Mesenchymal stem cell (in vitro differentiated cells and primary cell): Measurements from ENCODE around the gene NFE2L3.
"Not testable (repeated sequence)": the region's sequence is repeated elsewhere in the genome, so short reads cannot be mapped to it uniquely, and the experiment has no call there.

ENCODE experiments used
- DNase-seq: peaks from one replicate; pipeline ENCODE4 v3.0.0-alpha.2; 2013
- H2AFZ ChIP-seq: one replicate; pipeline ENCODE4 v1.6.1; 2013; ENCODE audit warnings: low read depth, mild to moderate bottlenecking, control low read depth, inconsistent platforms, low read length, moderate library complexity
- H2AK5ac ChIP-seq: 2 replicates; pipeline ENCODE4 v1.6.1; 2013; ENCODE audit warnings: low read length, moderate library complexity, mild to moderate bottlenecking, inconsistent platforms; ENCODE audit not compliant: severe bottlenecking
- H2BK120ac ChIP-seq: one replicate; pipeline ENCODE4 v1.6.1; 2013; ENCODE audit warnings: low read depth, mild to moderate bottlenecking, inconsistent platforms, low read length, moderate library complexity
- H2BK12ac ChIP-seq, 2 experiments: one replicate each; pipeline ENCODE4 v1.6.1; 2013; ENCODE audit warnings: inconsistent platforms in 2 of 2, low read length in 2 of 2, mild to moderate bottlenecking in 2 of 2, moderate library complexity in 2 of 2, control low read depth in 1 of 2
- H2BK15ac ChIP-seq: one replicate; pipeline ENCODE4 v1.6.1; 2013; ENCODE audit warnings: mild to moderate bottlenecking, low read depth, inconsistent platforms; ENCODE audit not compliant: poor library complexity, severe bottlenecking
- H2BK5ac ChIP-seq: 2 replicates; pipeline ENCODE4 v1.6.1; 2013; ENCODE audit warnings: low read depth, mild to moderate bottlenecking, low read length, control low read depth, inconsistent platforms; ENCODE audit not compliant: poor library complexity, severe bottlenecking
- H3K14ac ChIP-seq, 2 experiments: one replicate each; pipeline ENCODE4 v1.6.1; 2013; ENCODE audit warnings: inconsistent platforms in 2 of 2, low read length in 2 of 2, control low read depth in 1 of 2, mild to moderate bottlenecking in 1 of 2, moderate library complexity in 1 of 2
- H3K18ac ChIP-seq, 2 experiments: one replicate each; pipeline ENCODE4 v1.6.1; 2013; ENCODE audit warnings: inconsistent platforms in 2 of 2, low read length in 2 of 2, control low read depth in 1 of 2, low read depth in 1 of 2, mild to moderate bottlenecking in 1 of 2
- H3K23ac ChIP-seq, 2 experiments: one replicate each; pipeline ENCODE4 v1.6.1; 2013; ENCODE audit warnings: inconsistent platforms in 2 of 2, low read length in 2 of 2, mild to moderate bottlenecking in 2 of 2, moderate library complexity in 2 of 2, control low read depth in 1 of 2
- H3K27ac ChIP-seq: 2 replicates; pipeline ENCODE4 v1.5.1; 2013; ENCODE audit warnings: mild to moderate bottlenecking, moderate library complexity, low read length, control low read depth, inconsistent platforms; ENCODE audit not compliant: poor library complexity, severe bottlenecking
- H3K27me3 ChIP-seq, 2 experiments: 2 replicates each; pipeline versions ENCODE4 v1.6.1 to v1.7.0; 2013; ENCODE audit warnings: low read length in 2 of 2, mild to moderate bottlenecking in 2 of 2, moderate library complexity in 2 of 2, control low read depth in 1 of 2, inconsistent platforms in 1 of 2; ENCODE audit not compliant: control insufficient read depth in 1 of 2, insufficient read depth in 1 of 2
- H3K36me3 ChIP-seq, 2 experiments: 2 replicates each; pipeline versions ENCODE4 v1.6.1 to v1.7.0; 2013; ENCODE audit warnings: low read length in 2 of 2, control low read depth in 1 of 2, inconsistent platforms in 1 of 2, low read depth in 1 of 2, mild to moderate bottlenecking in 1 of 2; ENCODE audit not compliant: insufficient read depth in 2 of 2, control insufficient read depth in 1 of 2
- H3K4ac ChIP-seq, 2 experiments: one replicate each; pipeline ENCODE4 v1.6.1; 2013; ENCODE audit warnings: inconsistent platforms in 2 of 2, low read length in 2 of 2, mild to moderate bottlenecking in 2 of 2, moderate library complexity in 2 of 2, control low read depth in 1 of 2, low read depth in 1 of 2
- H3K4me1 ChIP-seq: 2 replicates; pipeline ENCODE4 v1.6.1; 2013; ENCODE audit warnings: low read depth, low read length, control low read depth; ENCODE audit not compliant: control insufficient read depth, insufficient read depth
- H3K4me2 ChIP-seq: 2 replicates; pipeline ENCODE4 v1.6.1; 2013; ENCODE audit warnings: low read length, mild to moderate bottlenecking, inconsistent platforms; ENCODE audit not compliant: poor library complexity, severe bottlenecking
- H3K4me3 ChIP-seq, 2 experiments: 2 replicates each; pipeline versions ENCODE4 v1.5.1 to v1.7.0; 2013; ENCODE audit warnings: low read length in 2 of 2, mild to moderate bottlenecking in 2 of 2, control low read depth in 1 of 2, low read depth in 1 of 2; ENCODE audit not compliant: insufficient read depth in 1 of 2
- H3K79me1 ChIP-seq: replicated peaks from 2 replicates; pipeline ENCODE4 v1.6.1; 2013; ENCODE audit warnings: mild to moderate bottlenecking, control low read depth, low read length, inconsistent platforms; ENCODE audit not compliant: poor library complexity, severe bottlenecking
- H3K9ac ChIP-seq: 2 replicates; pipeline ENCODE4 v1.7.0; 2013; ENCODE audit warnings: mild to moderate bottlenecking, low read length, moderate library complexity
- H3K9me3 ChIP-seq: 2 replicates; pipeline ENCODE4 v1.7.0; 2013; ENCODE audit warnings: mild to moderate bottlenecking, low read length; ENCODE audit not compliant: control insufficient read depth
- H4K8ac ChIP-seq: one replicate; pipeline ENCODE4 v1.6.1; 2013; ENCODE audit warnings: inconsistent platforms, mild to moderate bottlenecking, low read length, moderate library complexity
- H4K91ac ChIP-seq: one replicate; pipeline ENCODE4 v1.6.1; 2013; ENCODE audit warnings: mild to moderate bottlenecking, low read length, inconsistent platforms
- whole genome bisulfite sequencing: methylation state at CpG from one replicate; pipeline ENCODE4 v1.1.7; 2013; ENCODE audit warnings: mixed read lengths; 5-methylcytosine and 5-hydroxymethylcytosine counted together

Gene NFE2L3

DNA sequence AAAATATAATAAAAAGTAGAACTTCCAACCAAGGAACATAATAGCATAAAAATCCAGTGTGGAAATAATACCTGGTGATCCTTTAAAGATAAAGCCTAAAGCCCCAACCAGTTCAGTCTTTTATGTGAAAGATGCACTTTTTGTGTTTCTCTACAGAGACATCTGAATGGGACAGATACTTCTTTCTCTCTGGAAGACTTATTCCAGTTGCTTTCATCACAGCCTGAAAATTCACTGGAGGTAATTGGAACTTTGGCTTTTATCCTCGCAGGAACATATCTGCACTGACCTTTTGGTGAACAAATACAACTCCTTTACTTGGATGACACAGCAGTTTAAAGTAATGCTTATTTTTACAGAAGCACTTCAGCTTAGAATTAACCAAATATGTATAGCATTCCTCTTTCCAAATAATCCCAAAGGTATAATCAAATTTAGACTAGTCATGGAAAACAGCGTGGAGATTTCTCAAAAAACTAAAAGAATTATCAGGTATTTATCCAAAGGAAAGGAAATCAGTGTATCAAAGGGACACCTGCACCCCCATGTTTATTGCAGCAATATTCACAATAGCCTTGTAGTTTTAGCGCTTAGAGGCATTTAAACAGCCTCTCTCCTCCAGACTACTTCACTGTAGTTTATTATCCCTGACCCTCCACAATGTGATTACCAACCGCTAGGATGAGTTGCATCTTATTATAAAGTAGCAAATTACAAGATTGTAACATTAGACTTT lies 31.7 kb downstream of the NFE2L3 start:
- Histone ChIP-seq H2AK5ac (no peak overlapping the region), H3K79me1 (peaks cover 1% of the 10 kb centered on the region), H3K14ac (no peak overlapping the region), H3K9me3 (no peaks in the 10 kb centered on the region), H2BK15ac (no peak overlapping the region), H3K27me3 (no peaks in the 10 kb centered on the region), H3K9ac (no peak overlapping the region), H2BK120ac (no peak overlapping the region), H4K91ac (no peak overlapping the region), H3K18ac (no peak overlapping the region), H3K4me2 (no peak overlapping the region), H3K4ac (no peak overlapping the region), H3K23ac (no peak overlapping the region), H2BK12ac (no peak overlapping the region), H3K27ac (peak overlapping the region; percentile 50), H3K36me3 (peaks cover 8 to 34% of the 10 kb centered on the region in 2 experiments), H2BK5ac (no peak overlapping the region), H4K8ac (no peak overlapping the region), H3K4me1 (peaks cover 7% of the 10 kb centered on the region), H3K4me3 (no peak overlapping the region), H2AFZ (no peak overlapping the region)
- 91% methylated on average over 2 of the region's 4 CpGs for WGBS
- no peak for DNase-seq

- not testable (repeated sequence) for H3K4me1 ChIP-seq, H2BK15ac ChIP-seq, H3K79me1 ChIP-seq, H3K4me3 ChIP-seq, H2AK5ac ChIP-seq, H3K18ac ChIP-seq, H2BK120ac ChIP-seq, H3K9me3 ChIP-seq, H4K91ac ChIP-seq, H3K27me3 ChIP-seq, H2BK12ac ChIP-seq, H2BK5ac ChIP-seq, H3K9ac ChIP-seq, DNase-seq, H3K14ac ChIP-seq, H3K23ac ChIP-seq, H2AFZ ChIP-seq, H4K8ac ChIP-seq, H3K4me2 ChIP-seq, H3K4ac ChIP-seq
- Histone ChIP-seq H3K36me3 (peaks cover 7 to 41% of the 10 kb centered on the region in 2 experiments), H3K27ac (peak overlapping the region; percentile 39)
- WGBS = 50% methylated on average over 1 of the region's 4 CpGs
These were observed 32.5 kb downstream of the NFE2L3 start for GRCh38 chr7:26184281-26185101.

DNA sequence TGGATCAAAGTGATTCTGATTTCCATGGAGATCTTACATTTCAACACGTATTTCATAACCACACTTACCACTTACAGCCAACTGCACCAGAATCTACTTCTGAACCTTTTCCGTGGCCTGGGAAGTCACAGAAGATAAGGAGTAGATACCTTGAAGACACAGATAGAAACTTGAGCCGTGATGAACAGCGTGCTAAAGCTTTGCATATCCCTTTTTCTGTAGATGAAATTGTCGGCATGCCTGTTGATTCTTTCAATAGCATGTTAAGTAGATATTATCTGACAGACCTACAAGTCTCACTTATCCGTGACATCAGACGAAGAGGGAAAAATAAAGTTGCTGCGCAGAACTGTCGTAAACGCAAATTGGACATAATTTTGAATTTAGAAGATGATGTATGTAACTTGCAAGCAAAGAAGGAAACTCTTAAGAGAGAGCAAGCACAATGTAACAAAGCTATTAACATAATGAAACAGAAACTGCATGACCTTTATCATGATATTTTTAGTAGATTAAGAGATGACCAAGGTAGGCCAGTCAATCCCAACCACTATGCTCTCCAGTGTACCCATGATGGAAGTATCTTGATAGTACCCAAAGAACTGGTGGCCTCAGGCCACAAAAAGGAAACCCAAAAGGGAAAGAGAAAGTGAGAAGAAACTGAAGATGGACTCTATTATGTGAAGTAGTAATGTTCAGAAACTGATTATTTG lies 33.3 kb downstream of the NFE2L3 start:
- Histone ChIP-seq H2BK5ac (no peak overlapping the region), H3K14ac (no peak overlapping the region), H3K4ac (no peak overlapping the region), H3K9me3 (no peaks in the 10 kb centered on the region), H2BK120ac (no peak overlapping the region), H2BK12ac (no peak overlapping the region), H3K79me1 (peaks cover 1% of the 10 kb centered on the region), H2BK15ac (no peak overlapping the region), H3K9ac (no peak overlapping the region), H3K4me3 (no peak overlapping the region), H3K27me3 (no peaks in the 10 kb centered on the region), H3K23ac (no peak overlapping the region), H2AK5ac (no peak overlapping the region), H4K91ac (no peak overlapping the region), H3K36me3 (peaks cover 7 to 49% of the 10 kb centered on the region in 2 experiments), H3K27ac (no peak overlapping the region), H3K4me1 (peaks cover 6% of the 10 kb centered on the region), H3K4me2 (no peak overlapping the region), H4K8ac (no peak overlapping the region), H3K18ac (no peak overlapping the region), H2AFZ (no peak overlapping the region)
- 94% methylated on average over 10 of the region's 10 CpGs for WGBS
- no peak for DNase-seq

DNA sequence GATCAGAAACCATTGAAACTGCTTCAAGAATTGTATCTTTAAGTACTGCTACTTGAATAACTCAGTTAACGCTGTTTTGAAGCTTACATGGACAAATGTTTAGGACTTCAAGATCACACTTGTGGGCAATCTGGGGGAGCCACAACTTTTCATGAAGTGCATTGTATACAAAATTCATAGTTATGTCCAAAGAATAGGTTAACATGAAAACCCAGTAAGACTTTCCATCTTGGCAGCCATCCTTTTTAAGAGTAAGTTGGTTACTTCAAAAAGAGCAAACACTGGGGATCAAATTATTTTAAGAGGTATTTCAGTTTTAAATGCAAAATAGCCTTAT lies 33.8 kb downstream of the NFE2L3 start:
- Histone ChIP-seq H2BK5ac (no peak overlapping the region), H2AFZ (no peak overlapping the region), H3K36me3 (peaks cover 7 to 55% of the 10 kb centered on the region in 2 experiments), H3K4ac (no peak overlapping the region), H3K4me2 (no peak overlapping the region), H2BK12ac (no peak overlapping the region), H3K9me3 (no peaks in the 10 kb centered on the region), H2BK120ac (no peak overlapping the region), H2BK15ac (no peak overlapping the region), H3K27me3 (no peaks in the 10 kb centered on the region), H3K18ac (no peak overlapping the region), H2AK5ac (no peak overlapping the region), H3K14ac (no peak overlapping the region), H4K91ac (no peak overlapping the region), H3K9ac (no peak overlapping the region), H3K4me3 (no peak overlapping the region), H3K79me1 (peaks cover 1% of the 10 kb centered on the region), H4K8ac (no peak overlapping the region), H3K4me1 (peaks cover 6% of the 10 kb centered on the region), H3K27ac (no peak overlapping the region), H3K23ac (no peak overlapping the region)
- 100% methylated on average over 1 of the region's 1 CpG for WGBS
- no peak for DNase-seq
